GM12872 (cell line): ENCODE data around the gene PVALEF.

Experiments
- TF ChIP-seq, protein P1 (sequence below): IDR thresholded peaks from 3 replicates; pipeline ENCODE4 v1.5.1; 2011; ENCODE audit warnings: low read depth, mild to moderate bottlenecking, low read length, moderate library complexity; ENCODE audit not compliant: insufficient read depth

PVALEF gene

DNA sequence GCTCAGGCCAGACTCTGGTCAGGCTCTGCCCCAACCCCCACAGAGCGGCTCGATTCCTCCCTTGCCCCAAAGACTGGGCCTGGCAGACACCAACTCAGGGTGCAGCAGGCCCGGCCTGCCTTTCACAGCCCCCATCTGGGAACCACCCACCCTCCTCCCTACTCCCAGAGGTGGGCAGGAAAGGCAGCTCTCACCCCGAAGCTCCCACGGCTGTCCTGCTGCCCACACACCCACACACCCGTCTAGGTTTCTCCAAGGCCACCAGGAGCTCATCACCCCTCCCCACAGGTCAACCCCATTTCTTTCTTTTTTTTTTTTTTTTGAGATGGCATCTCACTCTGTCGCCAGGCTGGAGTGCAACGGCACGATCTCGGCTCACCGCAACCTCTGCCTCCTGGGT lies 53.7 kb downstream of the PVALEF start:
- TF ChIP-seq, protein P1, sequence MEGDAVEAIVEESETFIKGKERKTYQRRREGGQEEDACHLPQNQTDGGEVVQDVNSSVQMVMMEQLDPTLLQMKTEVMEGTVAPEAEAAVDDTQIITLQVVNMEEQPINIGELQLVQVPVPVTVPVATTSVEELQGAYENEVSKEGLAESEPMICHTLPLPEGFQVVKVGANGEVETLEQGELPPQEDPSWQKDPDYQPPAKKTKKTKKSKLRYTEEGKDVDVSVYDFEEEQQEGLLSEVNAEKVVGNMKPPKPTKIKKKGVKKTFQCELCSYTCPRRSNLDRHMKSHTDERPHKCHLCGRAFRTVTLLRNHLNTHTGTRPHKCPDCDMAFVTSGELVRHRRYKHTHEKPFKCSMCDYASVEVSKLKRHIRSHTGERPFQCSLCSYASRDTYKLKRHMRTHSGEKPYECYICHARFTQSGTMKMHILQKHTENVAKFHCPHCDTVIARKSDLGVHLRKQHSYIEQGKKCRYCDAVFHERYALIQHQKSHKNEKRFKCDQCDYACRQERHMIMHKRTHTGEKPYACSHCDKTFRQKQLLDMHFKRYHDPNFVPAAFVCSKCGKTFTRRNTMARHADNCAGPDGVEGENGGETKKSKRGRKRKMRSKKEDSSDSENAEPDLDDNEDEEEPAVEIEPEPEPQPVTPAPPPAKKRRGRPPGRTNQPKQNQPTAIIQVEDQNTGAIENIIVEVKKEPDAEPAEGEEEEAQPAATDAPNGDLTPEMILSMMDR: no peak

DNA sequence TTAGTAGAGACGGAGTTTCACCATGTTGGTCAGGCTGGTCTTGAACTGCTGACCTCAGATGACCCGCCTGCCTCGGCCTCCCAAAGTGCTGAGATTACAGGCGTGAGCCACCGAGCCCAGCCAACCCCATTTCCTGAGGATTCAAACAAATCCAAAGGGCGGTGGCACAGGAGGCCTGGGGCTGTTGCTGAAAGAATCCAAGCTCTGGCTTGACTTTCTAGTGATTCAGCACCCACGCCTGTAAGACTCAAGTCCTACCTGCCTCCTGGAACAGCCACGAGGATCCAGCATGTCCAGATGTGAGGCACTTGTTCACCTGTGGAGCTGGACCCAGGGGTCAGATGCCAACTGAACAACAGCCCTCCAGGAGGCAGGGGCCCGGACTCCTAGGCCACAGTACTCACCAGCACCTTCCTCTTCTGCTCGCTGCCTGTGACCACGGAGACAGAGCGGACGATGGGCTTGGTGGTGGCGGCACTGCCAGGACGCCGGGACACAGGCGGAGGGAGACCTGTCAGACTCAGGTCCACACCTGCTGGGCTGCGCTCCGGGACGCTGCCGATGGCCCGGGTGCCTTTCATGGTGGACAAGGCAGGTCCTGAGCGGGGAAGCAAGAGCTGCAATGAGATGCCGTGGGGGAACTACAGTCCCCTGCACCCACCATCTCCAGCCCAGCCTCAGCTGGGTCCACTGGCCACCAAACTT lies 54.3 kb downstream of the PVALEF start:
- TF ChIP-seq, protein P1: no peak

DNA sequence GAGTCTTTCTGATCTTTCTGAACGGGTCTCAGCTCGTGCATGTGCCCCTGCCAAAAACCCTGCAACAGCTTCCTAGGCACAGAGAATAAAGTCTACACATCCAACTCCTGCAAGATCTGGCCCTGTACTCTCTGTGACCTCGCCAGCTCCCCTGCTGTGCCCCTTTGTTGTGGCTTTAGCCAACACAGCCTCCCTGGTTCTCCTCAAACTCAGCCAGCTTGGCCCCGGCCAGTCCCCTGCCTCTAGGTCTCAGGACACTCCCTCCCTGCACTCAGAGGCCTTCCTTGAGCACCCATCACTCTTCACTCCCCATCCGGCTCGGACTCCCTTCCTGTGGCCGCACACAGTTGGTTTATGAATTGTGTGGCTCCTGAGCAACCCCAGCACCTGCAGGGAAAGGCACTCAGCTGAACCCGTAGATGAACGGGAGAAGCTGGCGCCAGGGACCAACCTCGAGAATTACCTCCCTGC lies 56.1 kb downstream of the PVALEF start:
- TF ChIP-seq, protein P1: no peak

DNA sequence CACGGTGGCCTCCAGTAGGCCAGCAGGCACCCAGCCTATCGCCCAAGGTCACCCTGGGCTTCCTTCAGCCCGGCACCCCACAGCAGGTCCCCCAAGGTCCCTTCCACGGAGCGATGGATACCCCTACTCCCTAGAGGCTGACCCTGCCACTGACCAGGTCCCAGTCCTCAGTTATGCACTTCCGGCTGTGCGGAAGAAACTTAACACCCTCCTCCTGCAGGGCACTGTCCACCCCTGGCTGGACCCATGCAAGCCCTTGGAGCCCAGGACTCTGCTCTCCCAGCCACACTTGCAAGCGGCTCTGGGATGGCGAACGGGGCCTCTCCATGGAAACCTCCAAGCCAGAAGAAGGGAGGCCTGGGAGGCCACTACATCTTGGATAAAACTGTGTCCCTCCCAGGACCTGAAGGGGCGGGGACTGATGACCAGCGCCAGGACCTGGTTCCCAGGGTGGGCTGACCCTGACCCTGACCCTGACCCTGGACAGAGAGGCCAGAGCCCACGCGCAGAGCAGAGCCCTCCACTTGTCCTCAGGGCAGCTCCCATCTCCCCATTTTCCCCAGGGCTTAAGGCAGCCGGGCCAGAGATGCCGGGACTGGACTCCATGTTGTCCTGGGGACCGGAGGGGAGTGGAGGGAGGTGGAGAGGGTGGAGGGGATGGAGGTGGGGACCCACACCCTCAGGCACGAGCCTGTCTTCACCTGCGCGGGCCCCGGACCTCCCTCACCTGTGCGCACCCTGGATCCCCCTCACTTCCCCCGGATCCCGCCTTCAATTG lies 56.7 kb downstream of the PVALEF start:
- TF ChIP-seq, protein P1: no peak

DNA sequence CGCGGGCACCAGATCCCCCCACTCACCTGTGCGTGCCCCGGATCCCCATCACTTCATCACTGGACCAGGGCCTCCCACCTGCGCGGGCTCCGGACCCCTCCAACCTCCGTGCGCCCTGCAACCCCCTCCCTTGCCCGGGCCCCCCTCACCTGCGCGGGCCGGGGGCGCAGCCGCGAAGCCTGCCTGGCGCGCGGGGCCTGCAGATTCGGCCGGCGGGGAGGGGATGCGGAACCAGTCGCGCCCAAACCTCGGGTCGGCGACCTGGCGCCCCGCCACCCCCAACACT lies 57.3 kb downstream of the PVALEF start:
- TF ChIP-seq, protein P1: no peak

DNA sequence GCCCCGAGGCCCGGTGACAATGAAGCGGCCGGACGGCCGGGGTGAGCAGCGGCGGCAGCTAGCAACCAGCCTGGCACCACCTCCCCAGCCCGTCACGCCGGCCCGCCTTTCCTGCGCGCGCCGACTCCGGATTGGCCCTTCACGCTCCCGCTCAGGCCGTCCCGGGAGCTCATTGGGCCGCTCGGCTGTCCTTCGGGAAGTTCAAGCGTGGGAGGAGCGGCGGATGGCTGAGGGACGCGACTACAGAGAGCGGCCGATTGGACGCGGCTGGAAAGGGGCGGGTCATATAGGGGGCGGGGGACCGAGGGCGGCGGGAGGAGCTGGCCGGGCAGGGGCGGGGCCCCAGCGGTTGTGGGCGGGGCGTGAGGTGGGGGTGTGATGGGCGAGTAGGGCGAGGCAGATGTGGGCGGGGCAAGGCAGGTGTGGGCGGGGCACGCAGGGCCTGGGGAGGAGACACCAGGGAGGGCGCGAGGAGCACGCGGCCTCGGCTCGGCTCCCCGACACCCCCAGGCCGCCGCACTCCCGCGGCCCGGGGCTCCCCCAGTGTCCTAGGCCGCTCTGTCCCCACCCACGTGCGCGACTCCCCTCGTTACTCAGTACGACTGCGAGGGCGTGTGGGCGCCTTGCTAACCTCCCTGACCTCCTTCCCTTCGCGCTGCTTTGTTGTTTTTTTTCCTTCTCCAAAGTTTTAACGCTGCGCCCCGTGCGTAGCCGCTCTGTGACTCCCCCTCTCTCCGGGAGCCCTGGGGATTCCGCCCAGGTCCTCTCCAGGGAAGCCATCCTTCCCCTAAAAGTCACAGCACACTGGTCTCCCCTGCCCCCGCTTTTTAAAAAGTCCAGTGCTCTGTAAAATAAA lies 57.8 kb downstream of the PVALEF start, which contains the start of gene CEP131:
Gene CEP131, minus strand, starts transcription at position 60 of the 856 bp plus-strand sequence. CDS start 2,909 bp downstream, outside the sequence.
- TF ChIP-seq, protein P1: no peak

DNA sequence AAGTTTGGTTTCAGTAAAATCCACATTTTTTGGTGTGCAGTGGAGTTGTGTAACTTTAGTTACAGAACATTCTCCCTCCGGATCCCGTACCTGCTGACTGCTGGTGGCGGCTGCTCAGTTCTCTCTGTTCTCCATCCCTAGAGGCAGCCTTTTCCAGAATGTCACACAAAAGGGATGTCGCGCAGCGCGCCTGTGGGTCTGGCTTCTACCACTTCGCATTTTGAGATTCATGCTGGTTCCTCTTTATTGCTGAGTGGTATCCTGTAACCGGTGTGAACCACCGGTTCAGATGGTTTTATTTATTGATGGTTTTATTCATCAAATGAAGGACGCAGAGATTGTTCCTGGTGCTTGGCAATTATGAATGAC lies 58.4 kb downstream of the PVALEF start:
- TF ChIP-seq, protein P1: no peak
